Glomerular endothelial cell (primary cell): ENCODE results near the gene THSD4. TPM values are rescaled to one million over a fixed set of nuclear protein-coding genes. Genes with fewer than 3 reads are reported as not detected.

Experiments used
- DNase-seq: peaks from one replicate; pipeline ENCODE4 v3.0.0-alpha.2; 2011; ENCODE audit warnings: low read depth, low spot score; ENCODE audit errors: extremely low read depth
- total RNA-seq: library from RNA; depleted of rRNA; stranded (reverse); fragments of >200 nt; gene quantifications from 2 replicates; pipeline ENCODE4 v1.2.3, GENCODE V29; 2015

Gene THSD4
- total RNA-seq, 1 donor from 2014 or later, result 110 TPM

- no peak for DNase-seq
Observed at GRCh38 chr15:71096676-71097075, 18.6 kb upstream of the THSD4 start.

- DNase-seq, result no peak
Observed at GRCh38 chr15:71097890-71098289, 17.4 kb upstream of the THSD4 start.

GRCh38 chr15:71098920-71099319, 16.4 kb upstream of the THSD4 start:
- DNase-seq, result no peak

GRCh38 chr15:71103102-71103676, 12.1 kb upstream of the THSD4 start:
- DNase-seq, result no peak

GRCh38 chr15:71104636-71105035, 10.6 kb upstream of the THSD4 start:
- no peak for DNase-seq

GRCh38 chr15:71105444-71105843, 9.8 kb upstream of the THSD4 start:
- DNase-seq, result no peak

GRCh38 chr15:71106802-71107500, 8.3 kb upstream of the THSD4 start:
- DNase-seq, result no peak

- DNase-seq, result no peak
Observed at GRCh38 chr15:71107501-71107815, 7.8 kb upstream of the THSD4 start.

GRCh38 chr15:71109130-71109529, 6.1 kb upstream of the THSD4 start:
- no peak for DNase-seq

- no peak for DNase-seq
Observed at GRCh38 chr15:71109905-71110304, 5.4 kb upstream of the THSD4 start.

- DNase-seq, result no peak
Observed at GRCh38 chr15:71110405-71111180, 4.7 kb upstream of the THSD4 start.

- DNase-seq, result no peak
Observed at GRCh38 chr15:71111181-71111565, 4.1 kb upstream of the THSD4 start.

GRCh38 chr15:71111950-71112349, 3.3 kb upstream of the THSD4 start:
- DNase-seq, result no peak

GRCh38 chr15:71112429-71112828, 2.8 kb upstream of the THSD4 start:
- DNase-seq, result no peak

GRCh38 chr15:71114066-71114680, 1.1 kb upstream of the THSD4 start:
- no peak for DNase-seq

- DNase-seq, result no peak
Observed at GRCh38 chr15:71115567-71116351, 488 bp downstream of the THSD4 start.

- no peak for DNase-seq
Observed at GRCh38 chr15:71116366-71116765, 1.1 kb downstream of the THSD4 start.

- no peak for DNase-seq
Observed at GRCh38 chr15:71116942-71117341, 1.7 kb downstream of the THSD4 start.

- DNase-seq, result no peak
Observed at GRCh38 chr15:71117714-71118305, 2.5 kb downstream of the THSD4 start.

- no peak for DNase-seq
Observed at GRCh38 chr15:71118345-71118744, 3.1 kb downstream of the THSD4 start.
